GM19463 (cell line): ENCODE measurements around the gene RAB40B.
"Not testable (repeated sequence)": the region's sequence is repeated elsewhere in the genome, so short reads cannot be mapped to it uniquely, and the experiment has no call there.

Experiments
- ATAC-seq: cut with Tn5 transposase; IDR thresholded peaks from one replicate; pipeline ENCODE4 v1.9.1; 2021; ENCODE audit warnings: mild to moderate bottlenecking, moderate library complexity; ENCODE audit not compliant: unreplicated experiment

The RAB40B gene

GRCh38 chr17:82668631-82669099 lies 29.8 kb downstream of the RAB40B start:
- ATAC-seq: no peak

- ATAC-seq: no peak
Measured at GRCh38 chr17:82668024-82668630, 30.4 kb downstream of the RAB40B start.

- no peak for ATAC-seq
Measured at GRCh38 chr17:82667668-82668000, 30.9 kb downstream of the RAB40B start.

GRCh38 chr17:82666931-82667667 lies 31.4 kb downstream of the RAB40B start:
- no peak for ATAC-seq

- no peak for ATAC-seq
Measured at GRCh38 chr17:82665891-82666290, 32.6 kb downstream of the RAB40B start.

GRCh38 chr17:82665217-82665616 lies 33.3 kb downstream of the RAB40B start:
- ATAC-seq: no peak

GRCh38 chr17:82664701-82665182 lies 33.8 kb downstream of the RAB40B start:
- ATAC-seq: no peak

GRCh38 chr17:82664276-82664575 lies 34.3 kb downstream of the RAB40B start:
- no peak for ATAC-seq

GRCh38 chr17:82663381-82664275 lies 34.9 kb downstream of the RAB40B start:
- ATAC-seq: no peak

- no peak for ATAC-seq
Measured at GRCh38 chr17:82662711-82663261, 35.7 kb downstream of the RAB40B start.

- ATAC-seq: no peak
Measured at GRCh38 chr17:82661717-82662683, 36.5 kb downstream of the RAB40B start.

- no peak for ATAC-seq
Measured at GRCh38 chr17:82659886-82660285, 38.6 kb downstream of the RAB40B start.

GRCh38 chr17:82658796-82659452 lies 39.6 kb downstream of the RAB40B start:
- ATAC-seq: no peak

GRCh38 chr17:82658331-82658730 lies 40.2 kb downstream of the RAB40B start:
- ATAC-seq: no peak

GRCh38 chr17:82657926-82658325 lies 40.6 kb downstream of the RAB40B start:
- ATAC-seq: no peak

- ATAC-seq: no peak
Measured at GRCh38 chr17:82656266-82656665, 42.2 kb downstream of the RAB40B start.

GRCh38 chr17:82655523-82655922 lies 43.0 kb downstream of the RAB40B start:
- ATAC-seq: no peak

GRCh38 chr17:82655038-82655479 lies 43.4 kb downstream of the RAB40B start:
- no peak for ATAC-seq

GRCh38 chr17:82654611-82655010 lies 43.9 kb downstream of the RAB40B start:
- not testable (repeated sequence) for ATAC-seq
